ENCODE measurements around the gene MMS22L.

The MMS22L gene

GRCh38 chr6:97111243-97111642, 171.8 kb downstream of the MMS22L start:
- Mint-ChIP-seq H3K9me3 (peaks cover 8% of the 10 kb centered on the region), H3K27ac (no peak overlapping the region), H3K4me3 (no peak overlapping the region), H3K27me3 (peaks cover 8% of the 10 kb centered on the region), H3K36me3 (ENCODE audit: low read depth) (no peaks in the 10 kb centered on the region), H3K4me1 (ENCODE audit: low read depth) (peaks cover 8% of the 10 kb centered on the region)
- intact Hi-C loops (cut with micrococcal nuclease), result no loop called here

- intact Hi-C loops (cut with micrococcal nuclease), result no loop called here
- Mint-ChIP-seq H3K36me3 (ENCODE audit: low read depth) (no peaks in the 10 kb centered on the region), H3K4me1 (ENCODE audit: low read depth) (peaks cover 8% of the 10 kb centered on the region), H3K4me3 (no peak overlapping the region), H3K27me3 (peaks cover 8% of the 10 kb centered on the region), H3K9me3 (peaks cover 8% of the 10 kb centered on the region), H3K27ac (no peak overlapping the region)
Measured at GRCh38 chr6:97110626-97111025, 172.4 kb downstream of the MMS22L start.

GRCh38 chr6:97110149-97110548, 172.9 kb downstream of the MMS22L start:
- H3K36me3 Mint-ChIP-seq (ENCODE audit: low read depth), result no peaks in the 10 kb centered on the region
- peaks cover 8% of the 10 kb centered on the region for H3K27me3 Mint-ChIP-seq
- no peak overlapping the region for H3K27ac Mint-ChIP-seq
- no peak overlapping the region for H3K4me3 Mint-ChIP-seq
- intact Hi-C loops (cut with micrococcal nuclease), result no loop called here
- H3K4me1 Mint-ChIP-seq (ENCODE audit: low read depth), result peaks cover 8% of the 10 kb centered on the region
- H3K9me3 Mint-ChIP-seq, result peaks cover 8% of the 10 kb centered on the region

- H3K36me3 Mint-ChIP-seq (ENCODE audit: low read depth), result no peaks in the 10 kb centered on the region
- intact Hi-C loops (cut with micrococcal nuclease), result no loop called here
- peaks cover 8% of the 10 kb centered on the region for H3K4me1 Mint-ChIP-seq (ENCODE audit: low read depth)
- H3K4me3 Mint-ChIP-seq, result no peak overlapping the region
- H3K9me3 Mint-ChIP-seq, result peaks cover 8% of the 10 kb centered on the region
- H3K27me3 Mint-ChIP-seq, result peaks cover 8% of the 10 kb centered on the region
- H3K27ac Mint-ChIP-seq, result no peak overlapping the region
Measured at GRCh38 chr6:97109444-97109843, 173.6 kb downstream of the MMS22L start.

GRCh38 chr6:97102145-97102790, 180.7 kb downstream of the MMS22L start:
- no peak overlapping the region for H3K4me3 Mint-ChIP-seq
- intact Hi-C loops (cut with micrococcal nuclease), result no loop called here
- no peak overlapping the region for H3K27ac Mint-ChIP-seq
- H3K36me3 Mint-ChIP-seq (ENCODE audit: low read depth), result no peaks in the 10 kb centered on the region
- H3K4me1 Mint-ChIP-seq (ENCODE audit: low read depth), result no peaks in the 10 kb centered on the region
- H3K9me3 Mint-ChIP-seq, result no peaks in the 10 kb centered on the region
- no peaks in the 10 kb centered on the region for H3K27me3 Mint-ChIP-seq

GRCh38 chr6:97100696-97101095, 182.3 kb downstream of the MMS22L start:
- H3K9me3 Mint-ChIP-seq, result no peaks in the 10 kb centered on the region
- H3K27ac Mint-ChIP-seq, result no peak overlapping the region
- H3K4me3 Mint-ChIP-seq, result no peak overlapping the region
- intact Hi-C loops (cut with micrococcal nuclease), result no loop called here
- no peaks in the 10 kb centered on the region for H3K36me3 Mint-ChIP-seq (ENCODE audit: low read depth)
- H3K27me3 Mint-ChIP-seq, result no peaks in the 10 kb centered on the region
- H3K4me1 Mint-ChIP-seq (ENCODE audit: low read depth), result no peaks in the 10 kb centered on the region

- H3K36me3 Mint-ChIP-seq (ENCODE audit: low read depth), result no peaks in the 10 kb centered on the region
- no peak overlapping the region for H3K27ac Mint-ChIP-seq
- intact Hi-C loops (cut with micrococcal nuclease), result no loop called here
- no peaks in the 10 kb centered on the region for H3K27me3 Mint-ChIP-seq
- no peaks in the 10 kb centered on the region for H3K9me3 Mint-ChIP-seq
- H3K4me1 Mint-ChIP-seq (ENCODE audit: low read depth), result no peaks in the 10 kb centered on the region
- no peak overlapping the region for H3K4me3 Mint-ChIP-seq
Measured at GRCh38 chr6:97097068-97098047, 185.7 kb downstream of the MMS22L start.

- Mint-ChIP-seq H3K36me3 (ENCODE audit: low read depth) (no peaks in the 10 kb centered on the region), H3K4me1 (ENCODE audit: low read depth) (no peaks in the 10 kb centered on the region), H3K27ac (no peak overlapping the region), H3K27me3 (no peaks in the 10 kb centered on the region), H3K4me3 (no peak overlapping the region), H3K9me3 (no peaks in the 10 kb centered on the region)
- intact Hi-C loops (cut with micrococcal nuclease), result no loop called here
Measured at GRCh38 chr6:97095311-97095850, 187.6 kb downstream of the MMS22L start.

- no peaks in the 10 kb centered on the region for H3K36me3 Mint-ChIP-seq (ENCODE audit: low read depth)
- H3K27ac Mint-ChIP-seq, result no peak overlapping the region
- no peaks in the 10 kb centered on the region for H3K9me3 Mint-ChIP-seq
- no peak overlapping the region for H3K4me3 Mint-ChIP-seq
- intact Hi-C loops (cut with micrococcal nuclease), result no loop called here
- H3K27me3 Mint-ChIP-seq, result no peaks in the 10 kb centered on the region
- H3K4me1 Mint-ChIP-seq (ENCODE audit: low read depth), result no peaks in the 10 kb centered on the region
Measured at GRCh38 chr6:97094376-97094775, 188.6 kb downstream of the MMS22L start.

- H3K9me3 Mint-ChIP-seq, result no peaks in the 10 kb centered on the region
- H3K36me3 Mint-ChIP-seq (ENCODE audit: low read depth), result no peaks in the 10 kb centered on the region
- H3K27ac Mint-ChIP-seq, result no peak overlapping the region
- H3K4me3 Mint-ChIP-seq, result no peak overlapping the region
- intact Hi-C loops (cut with micrococcal nuclease), result no loop called here
- H3K27me3 Mint-ChIP-seq, result no peaks in the 10 kb centered on the region
- H3K4me1 Mint-ChIP-seq (ENCODE audit: low read depth), result no peaks in the 10 kb centered on the region
Measured at GRCh38 chr6:97092673-97093305, 190.2 kb downstream of the MMS22L start.
